Panc1 (cell line): Measurements from ENCODE around the gene PKP1.

Experiments used
- CTCF ChIP-seq: fragments of 450-650 bp; IDR thresholded peaks from 2 replicates; pipeline ENCODE4 v1.5.1; 2017; ENCODE audit warnings: mild to moderate bottlenecking
- POLR2AphosphoS5 ChIP-seq: IDR thresholded peaks from 2 replicates; pipeline ENCODE4 v1.6.1; 2012; ENCODE audit warnings: mild to moderate bottlenecking, low read depth, low read length, moderate library complexity
- REST ChIP-seq, 2 experiments: IDR thresholded peaks; 2 replicates each; pipeline ENCODE4 v1.6.1; 2011 to 2012; ENCODE audit warnings: low read depth in 2 of 2, control low read depth in 1 of 2, low read length in 1 of 2, mild to moderate bottlenecking in 1 of 2, moderate library complexity in 1 of 2; ENCODE audit not compliant: insufficient read depth in 1 of 2

- TF ChIP-seq CTCF (no peak), POLR2AphosphoS5 (no peak), REST (IDR thresholded peaks at IDR 0.05; ENCODE audit: insufficient read depth in 1 of 2, low read depth in 2 of 2, low read length in 1 of 2) (no peak)
Observed at GRCh38 chr1:201350884-201351283, 67.6 kb downstream of the PKP1 start.
